Gastroesophageal sphincter (tissue), 4 donors: ENCODE data around the gene NCKAP5. TPM values are rescaled to one million over a fixed set of nuclear protein-coding genes. Genes with fewer than 3 reads are reported as not detected.

Source experiments
- ATAC-seq: fragments of 150-250 bp; one replicate; pipeline ENCODE4 v1.9.1; 2016; ENCODE audit warnings: mild to moderate bottlenecking, moderate library complexity
- H3K27ac ChIP-seq, 4 donors: fragments of 200-600 bp; sonication (generic) in 3 of 4; 1 replicate in 3 of 4; 2 replicates in 1 of 4; pipeline ENCODE4 v1.5.1; 2016 to 2019
- H3K27me3 ChIP-seq: fragments of 200-600 bp; sonication (generic); one replicate; pipeline ENCODE4 v1.5.1; 2019
- H3K36me3 ChIP-seq, 2 donors: fragments of 200-600 bp; sonication (generic); one replicate each; pipeline ENCODE4 v1.5.1; 2019; ENCODE audit warnings: control low read depth in 1 of 2
- H3K4me1 ChIP-seq, 3 donors: fragments of 200-600 bp; sonication (generic); 1 replicate in 2 of 3; 2 replicates in 1 of 3; pipeline ENCODE4 v1.5.1; 2016 to 2019; ENCODE audit warnings: control low read depth in 2 of 3
- H3K4me3 ChIP-seq, 2 donors: fragments of 200-600 bp; sonication (generic); one replicate each; pipeline ENCODE4 v1.5.1; 2019; ENCODE audit warnings: mild to moderate bottlenecking in 1 of 2, moderate library complexity in 1 of 2
- H3K9me3 ChIP-seq, 3 donors: fragments of 200-600 bp; sonication (generic); one replicate each; pipeline ENCODE4 v1.5.1; 2017 to 2019; ENCODE audit warnings: control low read depth in 2 of 3
- EP300 ChIP-seq: sonication (generic); formaldehyde crosslinking; IDR thresholded peaks from one replicate; pipeline ENCODE4 v1.6.1; 2017; ENCODE audit warnings: antibody characterized with exemption, mild to moderate bottlenecking
- POLR2A ChIP-seq, 2 donors: fragments of 450-650 bp; IDR thresholded peaks; one replicate each; pipeline ENCODE4 v1.6.1; 2017; ENCODE audit warnings: antibody characterized with exemption in 2 of 2, mild to moderate bottlenecking in 2 of 2, moderate library complexity in 1 of 2
- POLR2AphosphoS5 ChIP-seq: sonication (generic); formaldehyde crosslinking; IDR thresholded peaks from one replicate; pipeline ENCODE4 v1.6.1; 2017; ENCODE audit warnings: antibody characterized with exemption
- WGBS, 2 donors: methylation state at CpG; one replicate each; pipeline ENCODE4 v1.1.5; 2018; ENCODE audit warnings: low coverage in 1 of 2; 5-methylcytosine and 5-hydroxymethylcytosine counted together
- total RNA-seq, 4 donors: library from RNA; depleted of rRNA; stranded (reverse); fragments of >200 nt; gene quantifications; one replicate each; pipeline ENCODE4 v1.1.0, GENCODE V29; 2016
- TF ChIP-seq, protein P1 (sequence below), 4 experiments: fragments of 200-600 bp in 2 of 4; fragments of 450-650 bp in 2 of 4; sonication (generic) in 1 of 4; IDR thresholded peaks; one replicate each; pipeline ENCODE4 v1.5.1; 2017 to 2019; ENCODE audit warnings: antibody characterized with exemption in 4 of 4, mild to moderate bottlenecking in 2 of 4, moderate library complexity in 2 of 4

Gene NCKAP5
- total RNA-seq, 4 donors from 2014 or later = 0.16 to 0.57 (median 0.33) TPM

DNA sequence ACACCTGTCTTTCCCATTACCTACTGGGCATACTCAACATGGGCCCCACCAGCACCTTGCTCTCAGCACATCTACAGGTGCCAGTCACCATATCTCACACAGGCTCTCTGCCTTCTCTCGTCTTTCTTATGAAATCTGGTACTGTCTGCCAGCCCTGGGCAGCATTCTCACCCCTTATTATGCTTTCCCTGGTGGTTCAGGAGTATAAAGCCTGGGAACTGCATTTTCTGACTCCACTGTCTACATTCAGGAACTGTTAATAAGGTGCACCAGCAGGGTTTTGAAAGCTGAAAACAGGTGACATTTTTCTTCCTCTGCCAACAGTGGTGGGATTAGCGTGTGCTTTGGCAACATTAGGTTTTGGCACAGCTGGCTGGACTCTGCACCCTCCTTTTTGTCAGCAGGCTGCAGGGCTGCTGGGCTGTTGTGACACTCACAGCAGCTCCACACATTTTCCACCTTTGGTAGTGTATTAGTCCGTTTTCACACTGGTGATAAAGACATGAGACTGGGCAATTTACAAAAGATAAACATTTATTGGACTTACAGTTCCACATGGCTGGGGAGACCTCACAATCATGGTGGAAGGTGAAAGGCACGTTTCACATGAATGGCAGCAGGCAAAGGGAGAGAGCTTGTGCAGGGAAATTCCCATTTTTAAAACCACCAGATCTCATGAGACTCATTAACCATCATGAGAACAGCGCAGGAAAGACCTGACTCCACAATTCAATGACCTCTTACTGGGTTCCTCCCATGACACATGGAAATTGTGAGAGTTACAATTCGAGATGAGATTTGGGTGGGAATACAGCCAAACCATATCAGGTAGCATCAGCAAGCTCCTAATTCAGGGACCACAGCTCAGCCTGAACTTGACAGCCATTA lies 555.2 kb downstream of the NCKAP5 start:
- no peak for ATAC-seq
- H3K4me3 ChIP-seq = no peak overlapping the region
- WGBS, 2 donors = 72 to 82% methylated on average over 4 to 5 of the region's 6 CpGs
- no peaks in the 10 kb centered on the region for H3K4me1 ChIP-seq
- no peaks in the 10 kb centered on the region for H3K36me3 ChIP-seq
- TF ChIP-seq POLR2AphosphoS5 (no peak), EP300 (no peak), POLR2A (IDR thresholded peaks at IDR 0.05) (no peak)
- no peaks in the 10 kb centered on the region for H3K27me3 ChIP-seq
- no peak overlapping the region for H3K27ac ChIP-seq
- no peaks in the 10 kb centered on the region for H3K9me3 ChIP-seq

DNA sequence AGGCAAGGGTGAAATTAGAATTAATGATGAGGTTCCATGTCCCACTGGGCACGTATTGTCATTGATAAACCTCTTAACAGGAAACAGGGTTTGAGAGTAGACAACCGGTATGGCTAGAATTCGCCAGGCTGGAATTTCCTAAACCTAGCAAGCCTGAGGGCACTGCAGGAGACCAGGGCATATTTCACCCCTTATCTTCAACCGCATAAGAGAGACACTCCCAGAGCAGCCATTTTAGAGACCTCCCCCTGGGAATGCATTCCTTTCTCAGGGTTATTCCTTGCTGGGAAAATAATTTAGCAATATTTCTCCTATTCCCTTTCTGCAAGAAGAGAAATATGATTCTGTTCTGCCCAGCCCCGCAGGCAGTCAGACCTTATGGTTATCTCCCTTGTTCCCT lies 563.6 kb downstream of the NCKAP5 start:
- TF ChIP-seq, protein P1, sequence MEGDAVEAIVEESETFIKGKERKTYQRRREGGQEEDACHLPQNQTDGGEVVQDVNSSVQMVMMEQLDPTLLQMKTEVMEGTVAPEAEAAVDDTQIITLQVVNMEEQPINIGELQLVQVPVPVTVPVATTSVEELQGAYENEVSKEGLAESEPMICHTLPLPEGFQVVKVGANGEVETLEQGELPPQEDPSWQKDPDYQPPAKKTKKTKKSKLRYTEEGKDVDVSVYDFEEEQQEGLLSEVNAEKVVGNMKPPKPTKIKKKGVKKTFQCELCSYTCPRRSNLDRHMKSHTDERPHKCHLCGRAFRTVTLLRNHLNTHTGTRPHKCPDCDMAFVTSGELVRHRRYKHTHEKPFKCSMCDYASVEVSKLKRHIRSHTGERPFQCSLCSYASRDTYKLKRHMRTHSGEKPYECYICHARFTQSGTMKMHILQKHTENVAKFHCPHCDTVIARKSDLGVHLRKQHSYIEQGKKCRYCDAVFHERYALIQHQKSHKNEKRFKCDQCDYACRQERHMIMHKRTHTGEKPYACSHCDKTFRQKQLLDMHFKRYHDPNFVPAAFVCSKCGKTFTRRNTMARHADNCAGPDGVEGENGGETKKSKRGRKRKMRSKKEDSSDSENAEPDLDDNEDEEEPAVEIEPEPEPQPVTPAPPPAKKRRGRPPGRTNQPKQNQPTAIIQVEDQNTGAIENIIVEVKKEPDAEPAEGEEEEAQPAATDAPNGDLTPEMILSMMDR (IDR thresholded peaks at IDR 0.05) = no peak
- no peak for TF ChIP-seq POLR2AphosphoS5
- no peak for ATAC-seq
- Histone ChIP-seq H3K27ac (no peak overlapping the region), H3K4me3 (no peak overlapping the region), H3K27me3 (no peaks in the 10 kb centered on the region), H3K9me3 (peaks cover 0 to 19% (median 0%) of the 10 kb centered on the region in 3 donors), H3K36me3 (no peaks in the 10 kb centered on the region), H3K4me1 (no peaks in the 10 kb centered on the region)
- 81 to 92% methylated on average over 5 of the region's 5 CpGs for whole genome bisulfite sequencing, 2 donors

DNA sequence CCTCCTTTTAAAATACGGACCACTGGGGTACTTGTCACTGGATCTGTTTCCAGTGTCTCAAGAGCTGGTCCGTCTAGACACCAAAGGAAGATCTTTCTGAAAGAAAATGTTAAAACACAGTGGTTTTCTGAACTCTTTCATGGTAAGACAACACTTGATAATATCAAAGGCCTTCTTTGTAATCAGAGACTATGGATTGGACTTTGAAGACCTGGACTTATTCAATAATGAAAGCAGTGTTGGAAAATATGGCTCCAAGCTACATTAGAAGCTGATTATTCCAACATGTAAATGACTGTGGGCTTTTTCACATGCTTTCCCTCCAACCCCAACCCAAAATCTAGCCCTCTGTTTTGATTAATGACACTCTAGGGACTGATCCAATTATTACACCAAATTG lies 568.8 kb downstream of the NCKAP5 start:
- H3K27ac ChIP-seq = no peak overlapping the region
- WGBS, 2 donors = 82 to 92% methylated on average over 2 of the region's 2 CpGs
- peaks cover 0 to 13% (median 0%) of the 10 kb centered on the region in 3 donors for H3K9me3 ChIP-seq
- H3K4me1 ChIP-seq = no peaks in the 10 kb centered on the region
- H3K36me3 ChIP-seq = no peaks in the 10 kb centered on the region
- H3K4me3 ChIP-seq = no peak overlapping the region
- no peaks in the 10 kb centered on the region for H3K27me3 ChIP-seq
- no peak for ATAC-seq
- TF ChIP-seq POLR2A (IDR thresholded peaks at IDR 0.05) (no peak), POLR2AphosphoS5 (no peak), EP300 (no peak)
- TF ChIP-seq, protein P1 (IDR thresholded peaks at IDR 0.05) = no peak

DNA sequence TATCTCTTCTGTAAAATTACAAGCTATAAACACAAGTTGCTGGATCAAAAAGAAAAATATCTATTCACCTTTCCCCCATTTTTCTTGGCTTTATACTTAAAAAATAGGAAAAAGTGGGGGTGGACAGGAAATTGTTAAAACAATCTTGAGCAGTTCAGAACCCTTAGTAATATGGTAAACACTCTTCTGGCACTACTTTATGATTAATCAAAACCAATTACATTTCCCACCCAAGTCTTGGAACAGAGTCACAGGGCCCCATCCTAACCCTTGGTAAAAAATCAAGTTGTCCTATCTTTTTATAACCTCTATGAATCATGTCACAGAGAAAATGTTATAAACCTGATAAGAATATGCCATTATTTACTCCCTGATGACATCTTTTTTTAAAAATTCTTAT lies 570.0 kb downstream of the NCKAP5 start:
- no peak for ATAC-seq
- Histone ChIP-seq H3K36me3 (no peaks in the 10 kb centered on the region), H3K4me3 (no peak overlapping the region), H3K9me3 (peaks cover 0 to under 1% (median 0%) of the 10 kb centered on the region in 3 donors), H3K27me3 (no peaks in the 10 kb centered on the region), H3K27ac (no peak overlapping the region), H3K4me1 (no peaks in the 10 kb centered on the region)
- TF ChIP-seq POLR2A (IDR thresholded peaks at IDR 0.05) = no peak
- TF ChIP-seq, protein P1 (IDR thresholded peaks at IDR 0.05) = no peak
- TF ChIP-seq EP300 = no peak
- TF ChIP-seq POLR2AphosphoS5 = no peak

DNA sequence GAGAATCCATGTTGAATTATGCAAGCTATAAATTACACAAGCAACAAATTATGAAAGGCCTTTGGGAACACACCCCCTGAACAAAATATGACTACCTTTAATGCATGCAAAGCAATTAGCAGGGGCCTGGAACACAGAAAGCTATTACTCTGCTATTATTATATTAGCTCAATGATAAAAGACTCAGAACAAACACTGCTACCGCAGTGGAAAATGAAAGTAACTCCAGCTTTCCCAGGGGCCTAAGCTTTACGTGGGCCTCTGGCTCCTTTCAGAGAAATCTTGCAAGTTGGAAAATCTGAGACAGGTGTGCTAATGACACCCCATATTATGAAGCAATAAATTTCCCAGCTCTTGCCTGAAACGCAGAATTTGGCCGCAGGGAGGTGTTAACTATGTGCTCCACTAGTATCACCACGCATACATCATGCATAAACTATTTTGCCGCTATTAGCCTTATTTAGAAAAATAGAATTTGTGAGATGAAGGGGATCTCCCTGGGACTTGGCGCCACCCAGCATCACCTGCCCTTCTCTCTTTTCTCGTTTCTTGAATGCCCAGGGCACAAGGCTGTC lies 576.7 kb downstream of the NCKAP5 start:
- no peaks in the 10 kb centered on the region for H3K36me3 ChIP-seq
- no peak for TF ChIP-seq POLR2AphosphoS5
- TF ChIP-seq, protein P1 (IDR thresholded peaks at IDR 0.05) = no peak
- no peak for TF ChIP-seq EP300
- no peak for TF ChIP-seq POLR2A (IDR thresholded peaks at IDR 0.05)
- 69 to 70% methylated on average over 3 to 8 of the region's 8 CpGs for whole genome bisulfite sequencing, 2 donors
- H3K4me3 ChIP-seq = no peak overlapping the region
- H3K27me3 ChIP-seq = no peaks in the 10 kb centered on the region
- no peak overlapping the region for H3K27ac ChIP-seq
- no peaks in the 10 kb centered on the region for H3K9me3 ChIP-seq
- no peaks in the 10 kb centered on the region for H3K4me1 ChIP-seq
- no peak for ATAC-seq
